Putamen (tissue), 1 donor: Measurements from ENCODE around the gene TBATA.
A peak's percentile ranks its signal among the peaks of the same experiment; 100 is the strongest.
"Not testable (repeated sequence)": the region's sequence is repeated elsewhere in the genome, so short reads cannot be mapped to it uniquely, and the experiment has no call there.

Source experiments
- DNase-seq: peaks from one replicate; pipeline ENCODE4 v3.0.0-alpha.2; 2016; ENCODE audit warnings: low spot score

TBATA gene

GRCh38 chr10:70779088-70779487, 6.1 kb downstream of the TBATA start:
- DNase-seq, result peak; percentile 22

- no peak for DNase-seq
Observed at GRCh38 chr10:70778267-70778924, 6.8 kb downstream of the TBATA start.

GRCh38 chr10:70777063-70777875, 7.9 kb downstream of the TBATA start:
- DNase-seq, result no peak

GRCh38 chr10:70776455-70777005, 8.6 kb downstream of the TBATA start:
- no peak for DNase-seq

- DNase-seq, result no peak
Observed at GRCh38 chr10:70775679-70776454, 9.3 kb downstream of the TBATA start.

- DNase-seq, result no peak
Observed at GRCh38 chr10:70774810-70775678, 10.1 kb downstream of the TBATA start.

GRCh38 chr10:70773965-70774809, 11.0 kb downstream of the TBATA start:
- no peak for DNase-seq

GRCh38 chr10:70773461-70773860, 11.7 kb downstream of the TBATA start:
- no peak for DNase-seq

GRCh38 chr10:70772627-70773026, 12.6 kb downstream of the TBATA start:
- no peak for DNase-seq

- no peak for DNase-seq
Observed at GRCh38 chr10:70771311-70772194, 13.6 kb downstream of the TBATA start.

- DNase-seq, result not testable (repeated sequence)
Observed at GRCh38 chr10:70770516-70770915, 14.7 kb downstream of the TBATA start.

GRCh38 chr10:70770001-70770400, 15.2 kb downstream of the TBATA start:
- no peak for DNase-seq

GRCh38 chr10:70769121-70769520, 16.1 kb downstream of the TBATA start:
- no peak for DNase-seq

GRCh38 chr10:70768026-70768685, 17.0 kb downstream of the TBATA start:
- DNase-seq, result not testable (repeated sequence)

- no peak for DNase-seq
Observed at GRCh38 chr10:70765794-70766594, 19.2 kb downstream of the TBATA start.

GRCh38 chr10:70763567-70763966, 21.6 kb downstream of the TBATA start:
- no peak for DNase-seq

- no peak for DNase-seq
Observed at GRCh38 chr10:70762441-70763175, 22.6 kb downstream of the TBATA start.
